ENCODE data around the gene SRRM3. TPM values are rescaled to one million over a fixed set of nuclear protein-coding genes. Genes with fewer than 3 reads are reported as not detected.

The SRRM3 gene
- total RNA-seq, 1 experiment from 2014 or later = 12.7 TPM

DNA sequence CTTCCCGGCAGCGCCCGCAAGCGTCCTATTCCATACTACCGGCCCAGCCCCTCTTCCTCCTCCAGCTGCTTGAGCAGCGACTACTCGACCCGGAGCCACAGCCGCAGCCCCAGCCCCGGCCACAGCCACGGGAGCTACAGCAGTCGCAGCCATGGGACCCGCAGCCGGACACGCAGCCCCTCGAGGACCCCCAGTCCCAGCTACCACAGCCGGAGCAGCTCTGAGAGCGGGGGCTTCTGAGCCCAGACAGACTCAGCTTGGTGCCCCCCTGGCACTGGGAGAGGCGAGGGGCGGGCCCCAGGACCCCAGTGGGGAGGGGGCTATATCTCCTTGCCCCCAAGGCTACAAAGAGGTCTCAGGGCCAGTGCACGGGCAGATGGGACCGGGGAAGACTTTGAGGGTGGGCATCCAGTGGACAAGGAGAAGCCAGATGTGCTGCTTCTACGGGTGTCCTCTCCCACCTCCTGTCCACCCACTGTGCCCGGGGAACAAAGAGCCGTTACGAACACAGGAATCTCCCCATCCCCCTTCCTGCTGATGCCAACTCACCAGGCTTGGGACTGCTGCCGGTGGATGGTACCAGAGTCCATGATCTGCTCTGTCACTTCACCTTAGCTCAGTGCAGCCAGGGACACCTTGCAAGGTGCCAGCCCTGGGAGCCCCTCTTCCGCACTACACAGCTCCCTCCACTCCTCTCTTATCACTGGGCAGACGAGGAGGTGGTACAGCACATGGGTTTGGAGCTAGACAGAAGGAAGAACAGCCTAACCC is 84.1 kb downstream of the SRRM3 start:
- peaks cover 5% of the 10 kb centered on the region; the same call in 1 of the 2 replicates for H3K79me2 ChIP-seq (ENCODE audit: insufficient read depth, low read length)
- no TSS peak for BruUV-seq (replicated peaks)
- DNase-seq (ENCODE audit: low read depth, low spot score) (no peak), ATAC-seq (no peak)
- intact Hi-C loops (cut with micrococcal nuclease) = no loop called here
- H3K9me2 ChIP-seq (ENCODE audit: insufficient read depth) = no peaks in the 10 kb centered on the region
- peaks cover 8 to 10% of the 10 kb centered on the region in 2 experiments; a peak in 3 of 4 replicates for H3K36me3 ChIP-seq (ENCODE audit: control insufficient read depth in 1 of 2, insufficient read depth in 2 of 2, low read length in 2 of 2)
- H3K9ac ChIP-seq (ENCODE audit: low read length) = no peak overlapping the region
- H3K27ac ChIP-seq (ENCODE audit: low read depth, low read length) = no peak overlapping the region
- no peak overlapping the region for H2AFZ ChIP-seq (ENCODE audit: low read depth, low read length, poor library complexity, severe bottlenecking)
- RAD21 ChIA-PET (ENCODE audit: low non-redundant PET in 1 of 2, low total read pairs in 2 of 2, uncharacterized antibody in 2 of 2, unreplicated experiment in 2 of 2) = no interaction called here
- no peak overlapping the region for H3K4me3 ChIP-seq (replicated peaks in 1 of 2; ENCODE audit: low read depth in 1 of 2, low read length in 2 of 2)
- POLR2A ChIA-PET = no interaction called here
- H3K9me3 ChIP-seq (ENCODE audit: control insufficient read depth in 1 of 2, insufficient read depth in 1 of 2, low read depth in 1 of 2, low read length in 2 of 2) = no peaks in the 10 kb centered on the region
- CTCF ChIA-PET = no interaction called here
- peaks cover 28 to 42% of the 10 kb centered on the region in 2 experiments for H3K4me1 ChIP-seq (ENCODE audit: control insufficient read depth in 1 of 2, insufficient read depth in 2 of 2, low read length in 2 of 2)
- no peak overlapping the region for H3K4me2 ChIP-seq (ENCODE audit: low read length)
- H3K27me3 ChIP-seq (ENCODE audit: insufficient read depth, low read length) = no peaks in the 10 kb centered on the region
- no peak for TF ChIP-seq CEBPB (IDR thresholded peaks at IDR 0.05; ENCODE audit: low read depth)
- no peak for TF ChIP-seq SRF (IDR thresholded peaks at IDR 0.05; ENCODE audit: low read depth)
- no peak for TF ChIP-seq SP1 (IDR thresholded peaks at IDR 0.05; ENCODE audit: low read depth)
- no peak for TF ChIP-seq CBX3 (IDR thresholded peaks at IDR 0.05; ENCODE audit: low read depth)
- no peak for TF ChIP-seq TCF7L2 (IDR thresholded peaks at IDR 0.05; ENCODE audit: borderline replicate concordance, extremely low read depth, insufficient read depth, insufficient read length)
- TF ChIP-seq ELF1 (IDR thresholded peaks at IDR 0.05; ENCODE audit: borderline replicate concordance, low read depth) = no peak
- TF ChIP-seq JUND (IDR thresholded peaks at IDR 0.05) = no peak
- no peak for TF ChIP-seq POLR2AphosphoS5 (IDR thresholded peaks at IDR 0.05; ENCODE audit: low read depth, low read length)
- TF ChIP-seq, protein P1, sequence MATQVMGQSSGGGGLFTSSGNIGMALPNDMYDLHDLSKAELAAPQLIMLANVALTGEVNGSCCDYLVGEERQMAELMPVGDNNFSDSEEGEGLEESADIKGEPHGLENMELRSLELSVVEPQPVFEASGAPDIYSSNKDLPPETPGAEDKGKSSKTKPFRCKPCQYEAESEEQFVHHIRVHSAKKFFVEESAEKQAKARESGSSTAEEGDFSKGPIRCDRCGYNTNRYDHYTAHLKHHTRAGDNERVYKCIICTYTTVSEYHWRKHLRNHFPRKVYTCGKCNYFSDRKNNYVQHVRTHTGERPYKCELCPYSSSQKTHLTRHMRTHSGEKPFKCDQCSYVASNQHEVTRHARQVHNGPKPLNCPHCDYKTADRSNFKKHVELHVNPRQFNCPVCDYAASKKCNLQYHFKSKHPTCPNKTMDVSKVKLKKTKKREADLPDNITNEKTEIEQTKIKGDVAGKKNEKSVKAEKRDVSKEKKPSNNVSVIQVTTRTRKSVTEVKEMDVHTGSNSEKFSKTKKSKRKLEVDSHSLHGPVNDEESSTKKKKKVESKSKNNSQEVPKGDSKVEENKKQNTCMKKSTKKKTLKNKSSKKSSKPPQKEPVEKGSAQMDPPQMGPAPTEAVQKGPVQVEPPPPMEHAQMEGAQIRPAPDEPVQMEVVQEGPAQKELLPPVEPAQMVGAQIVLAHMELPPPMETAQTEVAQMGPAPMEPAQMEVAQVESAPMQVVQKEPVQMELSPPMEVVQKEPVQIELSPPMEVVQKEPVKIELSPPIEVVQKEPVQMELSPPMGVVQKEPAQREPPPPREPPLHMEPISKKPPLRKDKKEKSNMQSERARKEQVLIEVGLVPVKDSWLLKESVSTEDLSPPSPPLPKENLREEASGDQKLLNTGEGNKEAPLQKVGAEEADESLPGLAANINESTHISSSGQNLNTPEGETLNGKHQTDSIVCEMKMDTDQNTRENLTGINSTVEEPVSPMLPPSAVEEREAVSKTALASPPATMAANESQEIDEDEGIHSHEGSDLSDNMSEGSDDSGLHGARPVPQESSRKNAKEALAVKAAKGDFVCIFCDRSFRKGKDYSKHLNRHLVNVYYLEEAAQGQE (IDR thresholded peaks at IDR 0.05; ENCODE audit: low read depth) = no peak
- no peak for TF ChIP-seq ZNF274 (IDR thresholded peaks at IDR 0.05; ENCODE audit: low read depth, low read length)
- TF ChIP-seq EGR1 (IDR thresholded peaks at IDR 0.05; ENCODE audit: low read depth) = no peak
- no peak for TF ChIP-seq POLR2A (IDR thresholded peaks at IDR 0.05; ENCODE audit: borderline replicate concordance, extremely low read depth, insufficient read depth, insufficient read length)
- no peak for TF ChIP-seq ZFX (IDR thresholded peaks at IDR 0.05)
- no peak for TF ChIP-seq SIN3A (IDR thresholded peaks at IDR 0.05; ENCODE audit: low read depth)
- TF ChIP-seq EZH2phosphoT487 (IDR thresholded peaks at IDR 0.05; ENCODE audit: borderline replicate concordance) = no peak
- TF ChIP-seq, protein P2, sequence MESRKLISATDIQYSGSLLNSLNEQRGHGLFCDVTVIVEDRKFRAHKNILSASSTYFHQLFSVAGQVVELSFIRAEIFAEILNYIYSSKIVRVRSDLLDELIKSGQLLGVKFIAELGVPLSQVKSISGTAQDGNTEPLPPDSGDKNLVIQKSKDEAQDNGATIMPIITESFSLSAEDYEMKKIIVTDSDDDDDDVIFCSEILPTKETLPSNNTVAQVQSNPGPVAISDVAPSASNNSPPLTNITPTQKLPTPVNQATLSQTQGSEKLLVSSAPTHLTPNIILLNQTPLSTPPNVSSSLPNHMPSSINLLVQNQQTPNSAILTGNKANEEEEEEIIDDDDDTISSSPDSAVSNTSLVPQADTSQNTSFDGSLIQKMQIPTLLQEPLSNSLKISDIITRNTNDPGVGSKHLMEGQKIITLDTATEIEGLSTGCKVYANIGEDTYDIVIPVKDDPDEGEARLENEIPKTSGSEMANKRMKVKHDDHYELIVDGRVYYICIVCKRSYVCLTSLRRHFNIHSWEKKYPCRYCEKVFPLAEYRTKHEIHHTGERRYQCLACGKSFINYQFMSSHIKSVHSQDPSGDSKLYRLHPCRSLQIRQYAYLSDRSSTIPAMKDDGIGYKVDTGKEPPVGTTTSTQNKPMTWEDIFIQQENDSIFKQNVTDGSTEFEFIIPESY (IDR thresholded peaks at IDR 0.05; ENCODE audit: extremely low read depth, insufficient replicate concordance, low read length) = no peak
- no peak for TF ChIP-seq ATF3 (IDR thresholded peaks at IDR 0.05)
- TF ChIP-seq, protein P3, sequence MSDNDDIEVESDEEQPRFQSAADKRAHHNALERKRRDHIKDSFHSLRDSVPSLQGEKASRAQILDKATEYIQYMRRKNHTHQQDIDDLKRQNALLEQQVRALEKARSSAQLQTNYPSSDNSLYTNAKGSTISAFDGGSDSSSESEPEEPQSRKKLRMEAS (IDR thresholded peaks at IDR 0.05) = no peak
- no peaks in the 10 kb centered on the region for H4K20me1 ChIP-seq (ENCODE audit: insufficient read depth)

Measured in HCT116 (cell line).